Mesothelial cell of epicardium (in vitro differentiated cells): Measurements from ENCODE around the gene GAL3ST2. TPM values are rescaled to one million over a fixed set of nuclear protein-coding genes. Genes with fewer than 3 reads are reported as not detected.
A peak's percentile ranks its signal among the peaks of the same experiment; 100 is the strongest.

Experiments
- DNase-seq, 2 experiments: peaks; one replicate each; pipeline ENCODE4 v3.0.0; 2021; ENCODE audit warnings: low spot score in 2 of 2; ENCODE audit not compliant: unreplicated experiment in 2 of 2
- H3K27ac Mint-ChIP-seq: 2 replicates; pipeline ENCODE4 v1.8.0; 2021; ENCODE audit warnings: mixed read lengths
- H3K27me3 Mint-ChIP-seq: 2 replicates; pipeline ENCODE4 v1.8.0; 2021; ENCODE audit warnings: low read depth, mixed read lengths
- H3K36me3 Mint-ChIP-seq: 2 replicates; pipeline ENCODE4 v1.8.0; 2021; ENCODE audit warnings: mixed read lengths
- H3K4me1 Mint-ChIP-seq: 2 replicates; pipeline ENCODE4 v1.8.0; 2021; ENCODE audit warnings: mixed read lengths
- H3K4me3 Mint-ChIP-seq: 2 replicates; pipeline ENCODE4 v1.8.0; 2021; ENCODE audit warnings: mild to moderate bottlenecking, moderate library complexity, mixed read lengths
- H3K9me3 Mint-ChIP-seq: 2 replicates; pipeline ENCODE4 v1.8.0; 2021; ENCODE audit warnings: mixed read lengths
- total RNA-seq: library from RNA; stranded (reverse); gene quantifications from 3 replicates; pipeline ENCODE4 v1.2.1, GENCODE V29; 2021
- TF ChIP-seq, protein P1 (sequence below): fragments of 200-600 bp; sonication (generic); IDR thresholded peaks from one replicate; pipeline ENCODE4 v1.5.0; 2021; ENCODE audit warnings: antibody characterized with exemption; ENCODE audit not compliant: unreplicated experiment

GAL3ST2 gene
- total RNA-seq, 1 donor from 2014 or later = 1.1 TPM

DNA sequence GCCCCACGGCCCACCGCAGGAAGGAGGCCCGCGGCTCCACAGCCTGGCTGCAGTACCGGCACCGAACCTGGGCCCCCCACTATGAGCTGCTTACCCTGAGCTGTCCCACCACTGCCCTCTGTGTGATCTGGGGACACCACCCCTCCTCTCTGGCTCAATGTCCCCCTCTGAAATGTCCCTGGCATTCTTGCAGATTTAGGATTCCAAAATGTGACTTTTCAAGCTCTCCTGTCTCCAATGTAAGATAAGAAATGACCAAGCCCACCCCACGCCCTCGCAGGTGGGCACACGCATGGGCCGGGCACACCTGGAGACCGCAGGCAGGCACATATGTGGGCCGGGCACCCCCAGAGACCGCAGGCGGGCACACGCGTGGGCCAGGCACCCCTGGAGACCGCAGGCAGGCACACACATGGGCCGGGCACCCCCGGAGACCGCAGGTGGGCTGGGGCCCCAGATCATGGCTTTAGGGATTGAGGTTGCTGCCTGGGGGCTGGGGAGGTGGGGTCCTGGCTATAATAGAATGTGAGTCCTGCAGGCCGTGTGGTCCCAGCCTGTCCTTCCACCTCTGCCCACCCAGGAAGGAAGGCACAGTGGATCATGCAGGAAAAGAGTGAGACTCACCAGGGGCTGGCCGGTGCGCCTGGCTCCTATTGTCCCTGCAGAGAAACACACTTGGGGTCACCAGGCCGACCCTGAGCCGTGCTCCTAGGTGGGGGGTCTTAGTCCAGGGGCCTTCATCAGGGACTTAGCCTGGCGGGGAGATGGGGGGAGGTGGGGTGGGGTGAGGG is 74.9 kb downstream of the GAL3ST2 start:
- H3K4me3 Mint-ChIP-seq = no peak overlapping the region
- H3K27me3 Mint-ChIP-seq = peaks cover 9% of the 10 kb centered on the region
- no peaks in the 10 kb centered on the region for H3K4me1 Mint-ChIP-seq
- TF ChIP-seq, protein P1, sequence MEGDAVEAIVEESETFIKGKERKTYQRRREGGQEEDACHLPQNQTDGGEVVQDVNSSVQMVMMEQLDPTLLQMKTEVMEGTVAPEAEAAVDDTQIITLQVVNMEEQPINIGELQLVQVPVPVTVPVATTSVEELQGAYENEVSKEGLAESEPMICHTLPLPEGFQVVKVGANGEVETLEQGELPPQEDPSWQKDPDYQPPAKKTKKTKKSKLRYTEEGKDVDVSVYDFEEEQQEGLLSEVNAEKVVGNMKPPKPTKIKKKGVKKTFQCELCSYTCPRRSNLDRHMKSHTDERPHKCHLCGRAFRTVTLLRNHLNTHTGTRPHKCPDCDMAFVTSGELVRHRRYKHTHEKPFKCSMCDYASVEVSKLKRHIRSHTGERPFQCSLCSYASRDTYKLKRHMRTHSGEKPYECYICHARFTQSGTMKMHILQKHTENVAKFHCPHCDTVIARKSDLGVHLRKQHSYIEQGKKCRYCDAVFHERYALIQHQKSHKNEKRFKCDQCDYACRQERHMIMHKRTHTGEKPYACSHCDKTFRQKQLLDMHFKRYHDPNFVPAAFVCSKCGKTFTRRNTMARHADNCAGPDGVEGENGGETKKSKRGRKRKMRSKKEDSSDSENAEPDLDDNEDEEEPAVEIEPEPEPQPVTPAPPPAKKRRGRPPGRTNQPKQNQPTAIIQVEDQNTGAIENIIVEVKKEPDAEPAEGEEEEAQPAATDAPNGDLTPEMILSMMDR = no peak
- H3K36me3 Mint-ChIP-seq = no peaks in the 10 kb centered on the region
- H3K27ac Mint-ChIP-seq = no peak overlapping the region
- H3K9me3 Mint-ChIP-seq = no peaks in the 10 kb centered on the region
- DNase-seq = no peak

DNA sequence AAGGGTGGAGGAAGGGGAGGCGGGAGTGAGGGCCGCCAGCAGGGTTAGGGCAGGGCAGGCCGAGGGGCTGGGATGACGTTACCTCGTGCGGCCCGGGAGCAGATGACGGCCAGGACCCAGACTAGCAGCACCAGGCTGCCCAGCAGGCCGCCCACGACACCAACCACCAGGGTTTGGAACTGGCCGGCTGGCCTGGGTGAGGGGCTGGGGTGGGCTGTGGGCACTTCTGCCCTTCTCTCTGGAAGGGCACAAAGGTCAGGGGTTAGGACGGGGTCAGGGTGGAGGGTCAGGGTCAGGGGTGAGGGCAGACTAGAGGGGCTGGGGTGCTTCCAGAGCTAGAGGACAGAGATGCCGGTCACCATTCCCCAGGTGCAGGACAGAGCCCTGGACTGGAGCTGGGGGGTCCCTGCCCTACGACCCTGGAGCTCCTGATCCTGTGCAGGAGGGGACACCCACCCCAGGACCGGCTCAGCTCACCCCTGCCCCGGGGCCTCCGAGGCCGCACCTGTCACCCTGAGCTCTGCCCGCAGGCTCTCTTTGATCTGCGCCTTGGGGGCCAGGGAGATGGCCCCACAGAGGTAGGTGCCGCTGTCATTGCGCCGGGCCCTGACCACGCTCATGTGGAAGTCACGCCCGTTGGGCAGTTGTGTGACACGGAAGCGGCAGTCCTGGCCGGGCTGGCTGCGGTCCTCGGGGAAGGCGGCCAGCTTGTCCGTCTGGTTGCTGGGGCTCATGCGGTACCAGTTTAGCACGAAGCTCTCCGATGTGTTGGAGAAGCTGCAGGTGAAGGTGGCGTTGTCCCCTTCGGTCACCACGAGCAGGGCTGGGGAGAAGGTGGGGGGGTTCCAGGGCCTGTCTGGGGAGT is 75.7 kb downstream of the GAL3ST2 start:
- H3K36me3 Mint-ChIP-seq = no peaks in the 10 kb centered on the region
- TF ChIP-seq, protein P1 = no peak
- no peak overlapping the region for H3K27ac Mint-ChIP-seq
- peaks cover 5% of the 10 kb centered on the region for H3K27me3 Mint-ChIP-seq
- H3K4me3 Mint-ChIP-seq = no peak overlapping the region
- no peaks in the 10 kb centered on the region for H3K4me1 Mint-ChIP-seq
- DNase-seq = peak in 1 of 2 experiments; percentile 16
- no peaks in the 10 kb centered on the region for H3K9me3 Mint-ChIP-seq

DNA sequence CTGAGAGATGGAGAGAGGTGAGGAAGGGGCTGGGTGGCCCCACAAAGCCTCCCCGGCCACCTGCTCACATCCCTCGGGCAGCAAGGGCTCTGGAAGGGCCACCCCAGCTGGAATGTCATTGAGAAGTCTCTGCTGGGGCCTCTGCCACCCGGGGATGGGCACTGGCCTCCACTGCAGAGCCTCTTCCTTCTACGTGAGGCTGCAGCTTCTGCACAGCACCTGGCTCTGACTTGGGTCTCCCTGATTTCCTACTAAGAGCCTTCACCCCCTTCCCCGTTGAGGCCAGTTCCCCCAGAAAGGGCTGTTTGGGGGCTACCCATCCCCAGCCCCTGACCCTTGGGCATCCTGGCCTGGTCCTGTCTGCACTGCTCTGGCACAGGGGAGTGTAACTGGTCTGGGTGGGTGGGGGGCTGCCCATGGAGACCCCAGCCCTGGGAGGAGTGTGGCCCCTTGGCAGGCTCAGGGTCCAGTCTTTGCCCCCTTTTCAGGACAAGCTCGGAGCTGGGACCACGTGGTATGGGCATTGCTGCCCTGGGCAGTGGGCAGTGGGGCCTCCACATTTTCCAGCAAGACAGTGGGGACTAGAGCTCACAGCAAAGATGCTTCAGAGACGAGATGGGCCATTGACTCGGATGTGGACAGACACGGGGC is 76.5 kb downstream of the GAL3ST2 start:
- H3K9me3 Mint-ChIP-seq = no peaks in the 10 kb centered on the region
- TF ChIP-seq, protein P1 = no peak
- no peak overlapping the region for H3K27ac Mint-ChIP-seq
- H3K4me3 Mint-ChIP-seq = no peak overlapping the region
- H3K4me1 Mint-ChIP-seq = peaks cover under 1% of the 10 kb centered on the region
- H3K27me3 Mint-ChIP-seq = peaks cover 5% of the 10 kb centered on the region
- DNase-seq = no peak
- H3K36me3 Mint-ChIP-seq = no peaks in the 10 kb centered on the region

Other genes starting within 250 kb of the GAL3ST2 start
- 33.0 to 37.2 TPM (median 36.0 TPM) in 3 replicates for gene BOK, start 218.1 kb upstream of the GAL3ST2 start, total RNA-seq
- 45.7 to 51.5 TPM (median 50.1 TPM) in 3 replicates for gene THAP4, start 139.7 kb upstream of the GAL3ST2 start, total RNA-seq
- 125 to 135 TPM (median 133 TPM) in 3 replicates for gene ATG4B, start 139.1 kb upstream of the GAL3ST2 start, total RNA-seq
- gene DTYMK, start 90.0 kb upstream of the GAL3ST2 start, total RNA-seq = 32.1 to 36.5 TPM (median 35.0 TPM) in 3 replicates
- gene ING5, start 74.8 kb upstream of the GAL3ST2 start, total RNA-seq = 50.8 to 56.9 TPM (median 51.8 TPM) in 3 replicates
- 55.5 to 60.3 TPM (median 56.6 TPM) in 3 replicates for gene D2HGDH, start 42.2 kb upstream of the GAL3ST2 start, total RNA-seq
- gene NEU4, start 32.4 kb downstream of the GAL3ST2 start, total RNA-seq = 0.87 to 1.8 TPM (median 1.7 TPM) in 3 replicates
- not detected in 3 replicates for gene PDCD1, start 82.1 kb downstream of the GAL3ST2 start, total RNA-seq
- gene RTP5, start 92.9 kb downstream of the GAL3ST2 start, total RNA-seq = not detected in 3 replicates